Body of pancreas (tissue), 4 donors: ENCODE measurements around the gene TPSB2.

Source experiments
- POLR2A ChIP-seq, 3 donors: fragments of 450-650 bp; IDR thresholded peaks; one replicate each; pipeline ENCODE4 v1.6.1; 2016; ENCODE audit warnings: antibody characterized with exemption in 3 of 3, mild to moderate bottlenecking in 2 of 3
- TF ChIP-seq, protein P1 (sequence below), 7 experiments: fragments of 450-650 bp in 4 of 7; fragments of 200-600 bp in 3 of 7; sonication (generic) in 3 of 7; IDR thresholded peaks; one replicate each; pipeline ENCODE4 v1.5.1; 2016 to 2019; ENCODE audit warnings: antibody characterized with exemption in 7 of 7

DNA sequence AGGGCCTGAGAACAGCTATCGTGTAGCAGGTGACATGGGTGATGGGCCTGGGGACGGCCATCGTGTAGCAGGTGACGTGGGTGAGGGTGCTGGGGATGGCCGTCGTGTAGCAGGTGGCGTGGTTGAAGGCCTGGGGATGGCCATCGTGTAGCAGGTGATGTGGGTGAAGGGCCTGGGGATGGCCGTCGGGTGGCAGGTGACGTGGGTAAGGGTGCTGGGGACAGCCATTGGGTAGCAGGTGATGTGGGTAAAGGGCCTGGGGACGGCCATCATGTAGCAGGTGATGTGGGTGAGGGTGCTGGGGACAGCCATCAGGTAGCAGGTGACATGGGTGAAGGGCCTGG, 41.4 kb upstream of the TPSB2 start:
- TF ChIP-seq, protein P1, sequence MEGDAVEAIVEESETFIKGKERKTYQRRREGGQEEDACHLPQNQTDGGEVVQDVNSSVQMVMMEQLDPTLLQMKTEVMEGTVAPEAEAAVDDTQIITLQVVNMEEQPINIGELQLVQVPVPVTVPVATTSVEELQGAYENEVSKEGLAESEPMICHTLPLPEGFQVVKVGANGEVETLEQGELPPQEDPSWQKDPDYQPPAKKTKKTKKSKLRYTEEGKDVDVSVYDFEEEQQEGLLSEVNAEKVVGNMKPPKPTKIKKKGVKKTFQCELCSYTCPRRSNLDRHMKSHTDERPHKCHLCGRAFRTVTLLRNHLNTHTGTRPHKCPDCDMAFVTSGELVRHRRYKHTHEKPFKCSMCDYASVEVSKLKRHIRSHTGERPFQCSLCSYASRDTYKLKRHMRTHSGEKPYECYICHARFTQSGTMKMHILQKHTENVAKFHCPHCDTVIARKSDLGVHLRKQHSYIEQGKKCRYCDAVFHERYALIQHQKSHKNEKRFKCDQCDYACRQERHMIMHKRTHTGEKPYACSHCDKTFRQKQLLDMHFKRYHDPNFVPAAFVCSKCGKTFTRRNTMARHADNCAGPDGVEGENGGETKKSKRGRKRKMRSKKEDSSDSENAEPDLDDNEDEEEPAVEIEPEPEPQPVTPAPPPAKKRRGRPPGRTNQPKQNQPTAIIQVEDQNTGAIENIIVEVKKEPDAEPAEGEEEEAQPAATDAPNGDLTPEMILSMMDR (IDR thresholded peaks at IDR 0.05) = no peak
- TF ChIP-seq POLR2A (IDR thresholded peaks at IDR 0.05) = no peak
